Keratinocyte (primary cell): ENCODE data around the gene SPTBN5. TPM values are rescaled to one million over a fixed set of nuclear protein-coding genes. Genes with fewer than 3 reads are reported as not detected.
A peak's percentile ranks its signal among the peaks of the same experiment; 100 is the strongest.

Source experiments
- DNase-seq: peaks from one replicate; pipeline ENCODE4 v3.0.0-alpha.2; 2011; ENCODE audit warnings: low read depth, missing footprints, low spot score
- FAIRE-seq: peaks from 2 replicates; lab custom pipeline; 2011; peaks lifted over from hg19 to GRCh38; lab: Jason Lieb, UNC
- H2AFZ ChIP-seq: 2 replicates; pipeline ENCODE4 v1.6.0; 2012; ENCODE audit warnings: low read length, control low read depth, inconsistent platforms; ENCODE audit not compliant: control insufficient read depth
- H3K27ac ChIP-seq: 2 replicates; pipeline ENCODE4 v1.5.1; 2011; ENCODE audit warnings: low read length; ENCODE audit not compliant: control insufficient read depth, insufficient read depth
- H3K27me3 ChIP-seq: 3 replicates; pipeline ENCODE4 v1.6.0; 2011; ENCODE audit warnings: low read length; ENCODE audit not compliant: control insufficient read depth, insufficient read depth; ENCODE audit errors: extremely low read depth
- H3K36me3 ChIP-seq, 2 experiments: 2 replicates in 1 of 2; 3 replicates in 1 of 2; pipeline ENCODE4 v1.5.1; 2011; ENCODE audit warnings: low read length in 2 of 2, mild to moderate bottlenecking in 1 of 2; ENCODE audit not compliant: control insufficient read depth in 2 of 2, insufficient read depth in 2 of 2; ENCODE audit errors: extremely low read depth in 1 of 2
- H3K4me1 ChIP-seq: 3 replicates; pipeline ENCODE4 v1.5.1; 2011; ENCODE audit warnings: low read length; ENCODE audit not compliant: control insufficient read depth, insufficient read depth; ENCODE audit errors: extremely low read depth
- H3K4me2 ChIP-seq: 3 replicates; pipeline ENCODE4 v1.6.0; 2011; ENCODE audit warnings: low read depth, low read length; ENCODE audit not compliant: control insufficient read depth, insufficient read depth; ENCODE audit errors: extremely low read depth
- H3K4me3 ChIP-seq, 3 experiments: fragments of 200-600 bp in 1 of 3; sonication (generic) in 1 of 3; 2 replicates in 2 of 3; 3 replicates in 1 of 3; pipeline ENCODE4 v1.5.1; 2011 to 2016; ENCODE audit warnings: low read length in 3 of 3, mild to moderate bottlenecking in 3 of 3, control low read depth in 2 of 3, inconsistent platforms in 1 of 3, low read depth in 1 of 3, mixed read lengths in 1 of 3, mixed run types in 1 of 3, moderate library complexity in 1 of 3; ENCODE audit not compliant: control insufficient read depth in 2 of 3, insufficient read depth in 2 of 3; ENCODE audit errors: extremely low read depth in 1 of 3
- H3K79me2 ChIP-seq: 2 replicates; pipeline ENCODE4 v1.6.0; 2012; ENCODE audit warnings: low read length; ENCODE audit not compliant: control insufficient read depth, insufficient read depth
- H3K9ac ChIP-seq: 3 replicates; pipeline ENCODE4 v1.6.0; 2011; ENCODE audit warnings: low read length; ENCODE audit not compliant: control insufficient read depth, insufficient read depth; ENCODE audit errors: extremely low read depth
- H3K9me1 ChIP-seq: 3 replicates; pipeline ENCODE4 v1.6.0; 2011; ENCODE audit warnings: low read length; ENCODE audit not compliant: control insufficient read depth, insufficient read depth; ENCODE audit errors: extremely low read depth
- H3K9me3 ChIP-seq: 2 replicates; pipeline ENCODE4 v1.5.1; 2012; ENCODE audit warnings: low read depth, low read length; ENCODE audit not compliant: control insufficient read depth
- H4K20me1 ChIP-seq: 3 replicates; pipeline ENCODE4 v1.6.0; 2011; ENCODE audit warnings: low read length; ENCODE audit not compliant: control insufficient read depth, insufficient read depth; ENCODE audit errors: extremely low read depth
- CTCF ChIP-seq, 3 experiments: IDR thresholded peaks in 1 of 3; conservative IDR thresholded peaks in 1 of 3; optimal IDR thresholded peaks in 1 of 3; 2 replicates in 2 of 3; 3 replicates in 1 of 3; pipeline versions ENCODE3 to v1.5.1; 2011; ENCODE audit warnings: low read length in 3 of 3, mild to moderate bottlenecking in 3 of 3, moderate library complexity in 2 of 3, control low read depth in 1 of 3, inconsistent platforms in 1 of 3; ENCODE audit not compliant: insufficient read depth in 2 of 3; ENCODE audit errors: extremely low read depth in 1 of 3
- EZH2 ChIP-seq: IDR thresholded peaks from one replicate; pipeline ENCODE4 v1.6.1; 2012; ENCODE audit warnings: inconsistent platforms, mild to moderate bottlenecking, low read length, moderate library complexity
- dilution Hi-C: fragments of 300-500 bp; cut with MboI; formaldehyde crosslinking; loops from one replicate; pipeline ENCODE4 v1.7.0; 2020; ENCODE audit warnings: low sequenced_read_pairs; ENCODE audit not compliant: extremely low pct_ligation_motif_present
- polyA plus RNA-seq, 5 experiments: library from polyadenylated mRNA; depleted of rRNA in 3 of 5; stranded (reverse) in 3 of 5; stranded (forward) in 1 of 5; unstranded in 1 of 5; fragments of >200 nt; gene quantifications; 1 replicate in 1 of 5; 2 replicates in 3 of 5; 3 replicates in 1 of 5; pipeline versions ENCODE4 v1.2.1 to v1.2.3, GENCODE V29; 2011 to 2012; ENCODE audit warnings: missing spikeins in 2 of 5, low read depth in 1 of 5, low replicate concordance in 1 of 5

SPTBN5 gene
- polyA plus RNA-seq, 1 donor (not counting 4 experiments of a cell fraction or from before 2014, with no cell fraction given) = 0.66 TPM

GRCh38 chr15:41860049-41860828 lies 33.6 kb downstream of the SPTBN5 start:
- TF ChIP-seq CTCF (optimal IDR thresholded peaks at IDR 0.05 in 1 of 3, IDR thresholded peaks at IDR 0.05 in 1 of 3, conservative IDR thresholded peaks at IDR 0.05 in 1 of 3; ENCODE audit: extremely low read depth in 1 of 3, insufficient read depth in 2 of 3, low read length in 3 of 3) = no peak
- no peak for TF ChIP-seq EZH2
- dilution Hi-C loops = no loop called here
- FAIRE-seq (no peak), DNase-seq (no peak)
- H3K9me1 ChIP-seq = no peaks in the 10 kb centered on the region
- H3K79me2 ChIP-seq = no peaks in the 10 kb centered on the region
- H3K4me2 ChIP-seq = no peak overlapping the region
- H3K4me3 ChIP-seq = no peak overlapping the region
- H3K9ac ChIP-seq = no peak overlapping the region
- no peak overlapping the region for H2AFZ ChIP-seq
- no peaks in the 10 kb centered on the region for H3K4me1 ChIP-seq
- no peaks in the 10 kb centered on the region for H3K9me3 ChIP-seq
- H4K20me1 ChIP-seq = no peaks in the 10 kb centered on the region
- H3K27me3 ChIP-seq = peaks cover 6% of the 10 kb centered on the region
- no peak overlapping the region for H3K27ac ChIP-seq
- H3K36me3 ChIP-seq = peaks cover 0 to 1% of the 10 kb centered on the region in 2 experiments

- dilution Hi-C loops = no loop called here
- Histone ChIP-seq H3K4me1 (no peaks in the 10 kb centered on the region), H3K79me2 (no peaks in the 10 kb centered on the region), H3K36me3 (peaks cover 0 to 1% of the 10 kb centered on the region in 2 experiments), H3K9me3 (no peaks in the 10 kb centered on the region), H3K9ac (no peak overlapping the region), H3K4me3 (no peak overlapping the region), H3K4me2 (no peak overlapping the region), H2AFZ (no peak overlapping the region), H3K27me3 (peaks cover 7% of the 10 kb centered on the region), H3K27ac (no peak overlapping the region), H3K9me1 (no peaks in the 10 kb centered on the region), H4K20me1 (no peaks in the 10 kb centered on the region)
- DNase-seq (no peak), FAIRE-seq (no peak)
- peak in 2 of 3 experiments; percentile 2 to 10 for TF ChIP-seq CTCF (optimal IDR thresholded peaks at IDR 0.05 in 1 of 3, IDR thresholded peaks at IDR 0.05 in 1 of 3, conservative IDR thresholded peaks at IDR 0.05 in 1 of 3; ENCODE audit: extremely low read depth in 1 of 3, insufficient read depth in 2 of 3, low read length in 3 of 3)
- TF ChIP-seq EZH2 = no peak
Observed at GRCh38 chr15:41858756-41859155, 35.1 kb downstream of the SPTBN5 start.
